ENCODE results near the gene KXD1.
"Not testable (repeated sequence)": the region's sequence is repeated elsewhere in the genome, so short reads cannot be mapped to it uniquely, and the experiment has no call there.

The KXD1 gene

GRCh38 chr19:18587962-18588610 is 30.4 kb downstream of the KXD1 start:
- no peak overlapping the region for H3K27ac ChIP-seq (ENCODE audit: low read length)
- H3K9ac ChIP-seq (ENCODE audit: low read length): peak overlapping the region; percentile 84
- no peaks in the 10 kb centered on the region for H3K27me3 ChIP-seq (ENCODE audit: control insufficient read depth, insufficient read depth, low read length)
- peaks cover 11% of the 10 kb centered on the region for H3K4me1 ChIP-seq (ENCODE audit: control insufficient read depth, low read depth, low read length)
- H3K4me3 ChIP-seq (ENCODE audit: low read length): peak overlapping the region; percentile 94
- no peaks in the 10 kb centered on the region for H3K36me3 ChIP-seq (ENCODE audit: control insufficient read depth, low read depth, low read length)
- no peaks in the 10 kb centered on the region for H3K9me3 ChIP-seq (ENCODE audit: control insufficient read depth, low read depth, low read length)

GRCh38 chr19:18588611-18589379 is 31.1 kb downstream of the KXD1 start, which contains the start of gene REX1BD:
Gene REX1BD, plus strand, starts transcription at chr19:18588798. Its CDS starts 4 bp downstream, at chr19:18588802.
- Histone ChIP-seq H3K4me1 (ENCODE audit: control insufficient read depth, low read depth, low read length) (peaks cover 11% of the 10 kb centered on the region), H3K27me3 (ENCODE audit: control insufficient read depth, insufficient read depth, low read length) (no peaks in the 10 kb centered on the region), H3K4me3 (ENCODE audit: low read length) (peak within 1 kb of the TSS; percentile 94), H3K9ac (ENCODE audit: low read length) (peak within 1 kb of the TSS; percentile 84), H3K27ac (ENCODE audit: low read length) (peak within 1 kb of the TSS; percentile 79), H3K9me3 (ENCODE audit: control insufficient read depth, low read depth, low read length) (no peaks in the 10 kb centered on the region), H3K36me3 (ENCODE audit: control insufficient read depth, low read depth, low read length) (no peaks in the 10 kb centered on the region)

GRCh38 chr19:18589380-18590272 is 32.0 kb downstream of the KXD1 start:
- Histone ChIP-seq H3K4me3 (ENCODE audit: low read length) (peak overlapping the region; percentile 94), H3K9me3 (ENCODE audit: control insufficient read depth, low read depth, low read length) (no peaks in the 10 kb centered on the region), H3K27me3 (ENCODE audit: control insufficient read depth, insufficient read depth, low read length) (no peaks in the 10 kb centered on the region), H3K9ac (ENCODE audit: low read length) (peak overlapping the region; percentile 84), H3K36me3 (ENCODE audit: control insufficient read depth, low read depth, low read length) (no peaks in the 10 kb centered on the region), H3K27ac (ENCODE audit: low read length) (peak overlapping the region; percentile 79), H3K4me1 (ENCODE audit: control insufficient read depth, low read depth, low read length) (peaks cover 13% of the 10 kb centered on the region)

GRCh38 chr19:18590273-18591272 is 32.9 kb downstream of the KXD1 start:
- Histone ChIP-seq H3K27me3 (ENCODE audit: control insufficient read depth, insufficient read depth, low read length) (peaks cover 5% of the 10 kb centered on the region), H3K36me3 (ENCODE audit: control insufficient read depth, low read depth, low read length) (no peaks in the 10 kb centered on the region), H3K27ac (ENCODE audit: low read length) (peak overlapping the region; percentile 79), H3K4me1 (ENCODE audit: control insufficient read depth, low read depth, low read length) (peaks cover 16% of the 10 kb centered on the region), H3K9me3 (ENCODE audit: control insufficient read depth, low read depth, low read length) (no peaks in the 10 kb centered on the region), H3K4me3 (ENCODE audit: low read length) (peak overlapping the region; percentile 94), H3K9ac (ENCODE audit: low read length) (peak overlapping the region; percentile 84)

GRCh38 chr19:18591735-18592385 is 34.2 kb downstream of the KXD1 start:
- Histone ChIP-seq H3K9ac (ENCODE audit: low read length) (no peak overlapping the region), H3K27me3 (ENCODE audit: control insufficient read depth, insufficient read depth, low read length) (peaks cover 10% of the 10 kb centered on the region), H3K4me3 (ENCODE audit: low read length) (no peak overlapping the region), H3K9me3 (ENCODE audit: control insufficient read depth, low read depth, low read length) (no peaks in the 10 kb centered on the region), H3K4me1 (ENCODE audit: control insufficient read depth, low read depth, low read length) (peaks cover 18% of the 10 kb centered on the region), H3K36me3 (ENCODE audit: control insufficient read depth, low read depth, low read length) (no peaks in the 10 kb centered on the region), H3K27ac (ENCODE audit: low read length) (no peak overlapping the region)

GRCh38 chr19:18592732-18593131 is 35.1 kb downstream of the KXD1 start:
- not testable (repeated sequence) for H3K27ac ChIP-seq (ENCODE audit: low read length); H3K36me3 ChIP-seq (ENCODE audit: control insufficient read depth, low read depth, low read length); H3K9ac ChIP-seq (ENCODE audit: low read length); H3K9me3 ChIP-seq (ENCODE audit: control insufficient read depth, low read depth, low read length); H3K27me3 ChIP-seq (ENCODE audit: control insufficient read depth, insufficient read depth, low read length); H3K4me3 ChIP-seq (ENCODE audit: low read length)
- peaks cover 20% of the 10 kb centered on the region for H3K4me1 ChIP-seq (ENCODE audit: control insufficient read depth, low read depth, low read length)

GRCh38 chr19:18593367-18594095 is 35.9 kb downstream of the KXD1 start:
- H3K9ac ChIP-seq (ENCODE audit: low read length): peak overlapping the region; percentile 58
- no peaks in the 10 kb centered on the region for H3K9me3 ChIP-seq (ENCODE audit: control insufficient read depth, low read depth, low read length)
- no peaks in the 10 kb centered on the region for H3K36me3 ChIP-seq (ENCODE audit: control insufficient read depth, low read depth, low read length)
- H3K27ac ChIP-seq (ENCODE audit: low read length): no peak overlapping the region
- H3K27me3 ChIP-seq (ENCODE audit: control insufficient read depth, insufficient read depth, low read length): peaks cover 10% of the 10 kb centered on the region
- peak overlapping the region; percentile 59 for H3K4me3 ChIP-seq (ENCODE audit: low read length)
- peaks cover 14% of the 10 kb centered on the region for H3K4me1 ChIP-seq (ENCODE audit: control insufficient read depth, low read depth, low read length)

GRCh38 chr19:18594096-18594823 is 36.6 kb downstream of the KXD1 start:
- no peaks in the 10 kb centered on the region for H3K9me3 ChIP-seq (ENCODE audit: control insufficient read depth, low read depth, low read length)
- no peak overlapping the region for H3K27ac ChIP-seq (ENCODE audit: low read length)
- H3K36me3 ChIP-seq (ENCODE audit: control insufficient read depth, low read depth, low read length): no peaks in the 10 kb centered on the region
- peak overlapping the region; percentile 59 for H3K4me3 ChIP-seq (ENCODE audit: low read length)
- peaks cover 14% of the 10 kb centered on the region for H3K4me1 ChIP-seq (ENCODE audit: control insufficient read depth, low read depth, low read length)
- peaks cover 14% of the 10 kb centered on the region for H3K27me3 ChIP-seq (ENCODE audit: control insufficient read depth, insufficient read depth, low read length)
- peak overlapping the region; percentile 58 for H3K9ac ChIP-seq (ENCODE audit: low read length)

- Histone ChIP-seq H3K9ac (ENCODE audit: low read length) (peak overlapping the region; percentile 58), H3K9me3 (ENCODE audit: control insufficient read depth, low read depth, low read length) (no peaks in the 10 kb centered on the region), H3K4me3 (ENCODE audit: low read length) (peak overlapping the region; percentile 59), H3K27me3 (ENCODE audit: control insufficient read depth, insufficient read depth, low read length) (peaks cover 20% of the 10 kb centered on the region), H3K4me1 (ENCODE audit: control insufficient read depth, low read depth, low read length) (peaks cover 14% of the 10 kb centered on the region), H3K36me3 (ENCODE audit: control insufficient read depth, low read depth, low read length) (no peaks in the 10 kb centered on the region), H3K27ac (ENCODE audit: low read length) (no peak overlapping the region)
These were observed 37.2 kb downstream of the KXD1 start for GRCh38 chr19:18594824-18595373.
